Progenitor cell of endocrine pancreas (in vitro differentiated cells): ENCODE measurements around the gene PTCRA. TPM values are rescaled to one million over a fixed set of nuclear protein-coding genes. Genes with fewer than 3 reads are reported as not detected.

Experiments
- DNase-seq: peaks from one replicate; pipeline ENCODE4 v3.0.0; 2021; ENCODE audit warnings: low spot score; ENCODE audit not compliant: unreplicated experiment
- H3K27ac Mint-ChIP-seq: 2 replicates; pipeline ENCODE4 v1.8.0; 2021; ENCODE audit warnings: mild to moderate bottlenecking, moderate library complexity, mixed read lengths
- H3K27me3 Mint-ChIP-seq: 2 replicates; pipeline ENCODE4 v1.8.0; 2021; ENCODE audit warnings: mixed read lengths
- H3K36me3 Mint-ChIP-seq: 2 replicates; pipeline ENCODE4 v1.8.0; 2022; ENCODE audit warnings: mixed read lengths; ENCODE audit not compliant: insufficient read depth
- H3K4me1 Mint-ChIP-seq: 2 replicates; pipeline ENCODE4 v1.8.0; 2021; ENCODE audit warnings: low read depth, mixed read lengths
- H3K4me3 Mint-ChIP-seq: 2 replicates; pipeline ENCODE4 v1.8.0; 2021; ENCODE audit warnings: low read depth, mild to moderate bottlenecking, moderate library complexity, mixed read lengths
- H3K9me3 Mint-ChIP-seq: 2 replicates; pipeline ENCODE4 v1.8.0; 2021; ENCODE audit warnings: low read depth, mixed read lengths
- total RNA-seq: library from RNA; stranded (reverse); gene quantifications from 2 replicates; pipeline ENCODE4 v1.2.1, GENCODE V29; 2021
- TF ChIP-seq, protein P1 (sequence below): fragments of 200-600 bp; sonication (generic); IDR thresholded peaks from one replicate; pipeline ENCODE4 v1.5.0; 2021; ENCODE audit warnings: antibody characterized with exemption, mild to moderate bottlenecking; ENCODE audit not compliant: unreplicated experiment

PTCRA gene
- total RNA-seq, 1 donor from 2014 or later, result not detected

DNA sequence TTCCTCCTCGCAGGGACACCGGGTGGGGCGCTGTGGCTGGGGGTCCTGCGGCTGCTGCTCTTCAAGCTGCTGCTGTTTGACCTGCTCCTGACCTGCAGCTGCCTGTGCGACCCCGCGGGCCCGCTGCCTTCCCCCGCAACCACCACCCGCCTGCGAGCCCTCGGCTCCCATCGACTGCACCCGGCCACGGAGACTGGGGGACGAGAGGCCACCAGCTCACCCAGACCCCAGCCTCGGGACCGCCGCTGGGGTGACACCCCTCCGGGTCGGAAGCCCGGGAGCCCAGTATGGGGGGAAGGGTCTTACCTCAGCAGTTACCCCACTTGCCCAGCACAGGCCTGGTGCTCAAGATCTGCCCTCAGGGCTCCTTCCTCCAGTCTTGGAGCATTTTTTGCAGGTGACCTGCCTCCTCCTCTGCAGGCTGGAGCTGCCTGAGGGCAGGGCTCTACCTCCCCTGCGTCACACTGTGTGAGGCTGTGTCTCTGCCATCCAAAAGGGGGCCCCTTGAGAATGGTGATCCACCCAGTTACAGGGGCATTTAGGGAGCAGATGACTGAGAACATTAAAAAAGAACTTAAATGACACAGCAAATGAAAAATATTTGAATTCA is 9.5 kb downstream of the PTCRA start:
- Mint-ChIP-seq H3K27ac (no peak overlapping the region), H3K27me3 (no peaks in the 10 kb centered on the region), H3K9me3 (no peaks in the 10 kb centered on the region), H3K36me3 (no peaks in the 10 kb centered on the region), H3K4me1 (peaks cover 12% of the 10 kb centered on the region), H3K4me3 (no peak overlapping the region)
- no peak for DNase-seq
- TF ChIP-seq, protein P1, sequence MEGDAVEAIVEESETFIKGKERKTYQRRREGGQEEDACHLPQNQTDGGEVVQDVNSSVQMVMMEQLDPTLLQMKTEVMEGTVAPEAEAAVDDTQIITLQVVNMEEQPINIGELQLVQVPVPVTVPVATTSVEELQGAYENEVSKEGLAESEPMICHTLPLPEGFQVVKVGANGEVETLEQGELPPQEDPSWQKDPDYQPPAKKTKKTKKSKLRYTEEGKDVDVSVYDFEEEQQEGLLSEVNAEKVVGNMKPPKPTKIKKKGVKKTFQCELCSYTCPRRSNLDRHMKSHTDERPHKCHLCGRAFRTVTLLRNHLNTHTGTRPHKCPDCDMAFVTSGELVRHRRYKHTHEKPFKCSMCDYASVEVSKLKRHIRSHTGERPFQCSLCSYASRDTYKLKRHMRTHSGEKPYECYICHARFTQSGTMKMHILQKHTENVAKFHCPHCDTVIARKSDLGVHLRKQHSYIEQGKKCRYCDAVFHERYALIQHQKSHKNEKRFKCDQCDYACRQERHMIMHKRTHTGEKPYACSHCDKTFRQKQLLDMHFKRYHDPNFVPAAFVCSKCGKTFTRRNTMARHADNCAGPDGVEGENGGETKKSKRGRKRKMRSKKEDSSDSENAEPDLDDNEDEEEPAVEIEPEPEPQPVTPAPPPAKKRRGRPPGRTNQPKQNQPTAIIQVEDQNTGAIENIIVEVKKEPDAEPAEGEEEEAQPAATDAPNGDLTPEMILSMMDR, result no peak

DNA sequence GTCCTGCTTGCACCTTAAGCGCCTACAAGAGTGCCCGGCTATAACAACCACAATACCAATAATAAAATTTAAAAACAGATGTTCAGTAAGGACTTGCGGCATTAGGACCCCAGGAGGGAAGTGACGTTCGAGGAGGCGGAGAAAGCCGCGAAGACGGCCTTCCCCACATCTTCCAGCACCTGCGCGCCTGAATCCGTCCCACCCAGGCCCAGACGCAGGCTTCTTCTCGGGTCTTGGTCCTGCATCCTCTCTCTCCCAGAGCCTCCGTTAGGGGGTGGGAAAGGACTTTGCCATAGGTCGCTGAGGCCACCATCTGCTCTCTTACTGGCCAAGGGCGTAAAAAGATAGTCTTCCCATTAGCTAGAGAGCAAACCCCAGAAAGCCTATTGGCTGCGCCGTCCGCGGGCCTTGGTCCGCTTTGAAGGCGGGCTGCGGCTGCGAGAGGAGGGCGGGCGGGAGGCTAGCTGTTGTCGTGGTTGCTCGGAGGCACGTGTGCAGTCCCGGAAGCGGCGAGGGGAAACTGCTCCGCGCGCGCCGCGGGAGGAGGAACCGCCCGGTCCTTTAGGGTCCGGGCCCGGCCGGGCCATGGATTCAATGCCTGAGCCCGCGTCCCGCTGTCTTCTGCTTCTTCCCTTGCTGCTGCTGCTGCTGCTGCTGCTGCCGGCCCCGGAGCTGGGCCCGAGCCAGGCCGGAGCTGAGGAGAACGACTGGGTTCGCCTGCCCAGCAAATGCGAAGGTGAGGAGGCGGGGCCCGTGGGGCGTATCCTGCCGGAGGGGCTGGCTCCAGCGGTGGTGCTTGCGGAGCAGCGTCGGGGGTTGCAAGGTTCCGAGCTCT is 13.3 kb downstream of the PTCRA start, which contains the start of gene CNPY3:
Gene CNPY3, plus strand, starts transcription at position 495 of the 835 bp plus-strand sequence. Its CDS starts 91 bp downstream, at position 586.
- H3K9me3 Mint-ChIP-seq, result no peaks in the 10 kb centered on the region
- TF ChIP-seq, protein P1, result no peak
- H3K27me3 Mint-ChIP-seq, result no peaks in the 10 kb centered on the region
- H3K4me1 Mint-ChIP-seq, result peaks cover 23% of the 10 kb centered on the region
- H3K4me3 Mint-ChIP-seq, result peak within 1 kb of the TSS; percentile 99
- peaks cover 4% of the 10 kb centered on the region for H3K36me3 Mint-ChIP-seq
- peak; percentile 82 for DNase-seq
- peak within 1 kb of the TSS; percentile 99 for H3K27ac Mint-ChIP-seq

DNA sequence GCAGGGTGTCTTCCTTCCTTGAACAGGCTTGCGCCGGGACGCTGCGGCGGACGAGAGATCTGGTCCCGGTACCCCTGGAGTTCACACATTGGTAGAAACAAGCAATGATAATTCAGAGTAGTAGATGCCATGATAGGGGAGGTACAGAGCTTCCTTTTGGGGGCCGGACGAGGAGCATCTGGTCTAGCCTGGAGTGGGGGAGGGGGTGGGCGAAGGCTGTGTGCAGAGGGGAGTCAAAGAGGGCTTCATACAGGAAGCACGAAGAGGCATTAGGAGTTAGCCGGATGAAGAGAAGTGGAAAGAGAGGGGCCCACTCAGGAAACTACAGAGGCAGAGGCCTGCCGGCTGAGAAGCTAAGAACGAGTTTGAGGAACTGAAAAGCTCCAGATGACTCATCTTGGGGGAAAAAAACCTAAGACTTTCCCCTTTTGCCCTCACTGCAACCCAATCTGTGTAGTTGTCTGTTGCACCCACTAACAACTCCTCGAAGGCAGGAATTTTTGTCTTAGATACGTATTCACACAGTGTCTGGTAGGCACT is 14.0 kb downstream of the PTCRA start:
- DNase-seq, result no peak
- peak overlapping the region; percentile 99 for H3K27ac Mint-ChIP-seq
- no peaks in the 10 kb centered on the region for H3K27me3 Mint-ChIP-seq
- H3K4me3 Mint-ChIP-seq, result peak overlapping the region; percentile 99
- peaks cover 4% of the 10 kb centered on the region for H3K36me3 Mint-ChIP-seq
- TF ChIP-seq, protein P1, result no peak
- peaks cover 23% of the 10 kb centered on the region for H3K4me1 Mint-ChIP-seq
- no peaks in the 10 kb centered on the region for H3K9me3 Mint-ChIP-seq

DNA sequence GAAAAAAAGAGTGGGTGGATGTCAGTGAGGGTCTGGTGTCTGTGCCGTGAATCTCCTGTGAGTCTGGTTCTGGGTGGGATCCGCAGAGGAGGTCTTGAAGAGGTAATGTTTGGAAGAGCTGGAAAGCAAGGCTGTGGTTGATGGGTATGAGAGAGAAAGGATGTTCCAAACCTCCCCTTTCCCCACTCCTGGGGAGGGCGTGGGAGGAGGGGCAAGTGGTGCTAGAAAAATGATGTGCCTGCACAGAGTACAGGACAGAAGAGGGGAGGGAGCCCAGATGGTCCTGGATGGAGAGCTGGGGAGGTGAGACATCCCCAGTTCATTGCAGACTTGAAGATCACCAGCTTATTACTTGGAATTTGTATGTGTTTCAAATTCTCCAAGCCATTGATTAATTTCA is 16.6 kb downstream of the PTCRA start:
- peak overlapping the region; percentile 46 for H3K27ac Mint-ChIP-seq
- TF ChIP-seq, protein P1, result no peak
- H3K4me3 Mint-ChIP-seq, result no peak overlapping the region
- peaks cover 10% of the 10 kb centered on the region for H3K36me3 Mint-ChIP-seq
- H3K4me1 Mint-ChIP-seq, result peaks cover 23% of the 10 kb centered on the region
- no peaks in the 10 kb centered on the region for H3K27me3 Mint-ChIP-seq
- H3K9me3 Mint-ChIP-seq, result no peaks in the 10 kb centered on the region
- DNase-seq, result no peak

DNA sequence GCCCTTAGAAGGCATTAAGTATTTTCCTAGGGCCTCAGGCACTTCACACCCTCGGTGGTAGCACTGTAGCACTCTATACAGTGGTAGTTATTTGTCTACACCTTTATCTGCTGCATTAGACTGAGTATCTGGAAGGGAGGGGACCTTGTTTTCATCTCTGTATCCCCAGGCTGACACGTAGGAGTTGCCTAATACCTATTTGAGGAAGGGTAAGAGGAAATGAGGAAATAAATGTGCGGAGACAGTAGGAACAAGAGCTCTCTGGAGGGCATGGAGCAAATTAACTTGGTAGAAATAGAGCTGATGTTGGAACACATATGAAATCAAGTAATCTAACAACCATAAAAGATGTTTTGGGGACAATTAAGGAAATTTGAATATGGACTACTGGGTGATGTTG is 17.4 kb downstream of the PTCRA start:
- DNase-seq, result no peak
- Mint-ChIP-seq H3K27ac (peak overlapping the region; percentile 31), H3K4me3 (no peak overlapping the region), H3K36me3 (peaks cover 12% of the 10 kb centered on the region), H3K4me1 (peaks cover 23% of the 10 kb centered on the region), H3K9me3 (no peaks in the 10 kb centered on the region), H3K27me3 (no peaks in the 10 kb centered on the region)
- TF ChIP-seq, protein P1, result no peak
